Mammary epithelial cell (primary cell): ENCODE measurements around the gene SPACA7.

ENCODE experiments used
- EZH2 ChIP-seq: IDR thresholded peaks from 2 replicates; pipeline ENCODE4 v1.6.1; 2012; ENCODE audit warnings: low read length, inconsistent platforms, borderline replicate concordance
- TF ChIP-seq, protein P1 (sequence below), 2 donors: IDR thresholded peaks in 1 of 2; conservative IDR thresholded peaks in 1 of 2; 2 replicates each; pipeline ENCODE4 v1.5.1; 2011 to 2012; ENCODE audit warnings: inconsistent platforms in 2 of 2, low read length in 2 of 2, mild to moderate bottlenecking in 2 of 2, control low read depth in 1 of 2, low read depth in 1 of 2; ENCODE audit not compliant: insufficient read depth in 1 of 2; ENCODE audit errors: extremely low read depth in 1 of 2

DNA sequence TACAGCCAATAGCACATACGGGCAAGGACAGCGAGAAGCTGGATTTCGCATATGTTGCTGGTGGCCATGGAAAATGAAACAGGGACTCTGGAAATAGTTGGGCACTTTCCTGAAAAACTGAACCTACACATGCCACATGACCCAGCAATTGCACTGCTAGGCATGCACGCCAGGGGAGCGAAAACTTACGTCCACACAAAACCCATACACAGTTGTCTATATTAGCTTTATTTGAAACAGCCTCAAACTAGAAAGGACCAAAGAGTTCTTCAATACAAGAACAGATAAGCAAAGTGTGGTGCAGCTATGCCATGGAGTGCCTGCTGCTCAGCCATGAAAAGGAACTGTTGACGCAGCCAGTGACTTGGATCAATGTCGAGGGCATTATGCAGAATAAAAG lies 7.3 kb upstream of the SPACA7 start:
- TF ChIP-seq, protein P1, sequence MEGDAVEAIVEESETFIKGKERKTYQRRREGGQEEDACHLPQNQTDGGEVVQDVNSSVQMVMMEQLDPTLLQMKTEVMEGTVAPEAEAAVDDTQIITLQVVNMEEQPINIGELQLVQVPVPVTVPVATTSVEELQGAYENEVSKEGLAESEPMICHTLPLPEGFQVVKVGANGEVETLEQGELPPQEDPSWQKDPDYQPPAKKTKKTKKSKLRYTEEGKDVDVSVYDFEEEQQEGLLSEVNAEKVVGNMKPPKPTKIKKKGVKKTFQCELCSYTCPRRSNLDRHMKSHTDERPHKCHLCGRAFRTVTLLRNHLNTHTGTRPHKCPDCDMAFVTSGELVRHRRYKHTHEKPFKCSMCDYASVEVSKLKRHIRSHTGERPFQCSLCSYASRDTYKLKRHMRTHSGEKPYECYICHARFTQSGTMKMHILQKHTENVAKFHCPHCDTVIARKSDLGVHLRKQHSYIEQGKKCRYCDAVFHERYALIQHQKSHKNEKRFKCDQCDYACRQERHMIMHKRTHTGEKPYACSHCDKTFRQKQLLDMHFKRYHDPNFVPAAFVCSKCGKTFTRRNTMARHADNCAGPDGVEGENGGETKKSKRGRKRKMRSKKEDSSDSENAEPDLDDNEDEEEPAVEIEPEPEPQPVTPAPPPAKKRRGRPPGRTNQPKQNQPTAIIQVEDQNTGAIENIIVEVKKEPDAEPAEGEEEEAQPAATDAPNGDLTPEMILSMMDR (conservative IDR thresholded peaks at IDR 0.05 in 1 of 2, IDR thresholded peaks at IDR 0.05 in 1 of 2; ENCODE audit: extremely low read depth in 1 of 2, insufficient read depth in 1 of 2, low read depth in 1 of 2, low read length in 2 of 2) = no peak
- no peak for TF ChIP-seq EZH2
